DOHH2 (cell line): ENCODE results near the gene ZNF576.

Experiments
- CTCF ChIP-seq: fragments of 200-600 bp; sonication (generic); IDR thresholded peaks from one replicate; pipeline ENCODE4 v1.5.1; 2014; ENCODE audit warnings: antibody characterized with exemption, mild to moderate bottlenecking, low read depth, low read length; ENCODE audit not compliant: poor library complexity, severe bottlenecking
- EZH2phosphoT487 ChIP-seq: fragments of 200-600 bp; sonication (generic); IDR thresholded peaks from 2 replicates; pipeline ENCODE4 v1.6.1; 2017; ENCODE audit warnings: borderline replicate concordance, mild to moderate bottlenecking, antibody characterized with exemption, low read length, moderate library complexity, mixed read lengths

- TF ChIP-seq CTCF (no peak), EZH2phosphoT487 (no peak)
Measured at GRCh38 chr19:43581467-43581866, 14.9 kb upstream of the ZNF576 start.
